Kidney glomerular epithelial cell (primary cell): ENCODE data around the gene MAST2.

Experiments
- DNase-seq: peaks from one replicate; lab custom pipeline; 2025; lab: John Stamatoyannopoulos, UW

MAST2 gene

DNA sequence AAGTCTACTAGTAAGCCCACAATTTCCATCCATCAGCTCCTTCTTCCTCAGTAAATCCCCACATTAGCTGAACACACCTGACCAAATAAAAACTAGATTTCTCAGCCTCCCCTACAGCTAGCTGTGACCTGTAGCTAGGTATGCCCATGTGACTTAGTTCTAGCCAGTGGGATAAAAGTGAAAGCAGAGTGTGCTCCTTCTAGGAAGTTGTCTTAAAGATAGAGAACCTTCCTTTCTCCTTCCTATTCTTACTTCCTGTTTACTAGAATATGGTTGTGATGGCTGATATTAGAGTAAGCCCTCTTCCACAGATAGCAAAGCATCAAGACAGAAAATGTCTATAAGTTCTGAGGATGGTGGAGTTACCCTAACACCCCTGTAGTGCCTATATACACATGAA lies 262.0 kb downstream of the MAST2 start:
- DNase-seq = no peak

DNA sequence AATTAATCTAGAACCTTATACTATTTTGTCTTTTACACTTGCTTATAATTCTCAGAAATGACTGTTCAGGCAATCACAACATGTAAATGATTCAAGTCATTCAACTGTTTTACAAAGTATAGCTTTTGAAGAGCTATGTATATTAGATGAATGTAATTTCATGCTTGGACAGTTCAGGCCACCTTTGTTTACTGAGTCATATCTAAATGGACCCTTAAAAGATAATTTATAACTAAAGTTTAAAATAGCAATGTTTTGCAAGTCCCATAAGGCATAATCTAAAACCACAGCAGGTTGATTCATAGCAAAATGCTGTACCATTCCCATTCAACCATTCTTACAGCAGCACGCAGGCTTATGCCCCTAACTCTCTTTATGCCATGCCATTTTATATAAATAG lies 264.2 kb downstream of the MAST2 start:
- no peak for DNase-seq

DNA sequence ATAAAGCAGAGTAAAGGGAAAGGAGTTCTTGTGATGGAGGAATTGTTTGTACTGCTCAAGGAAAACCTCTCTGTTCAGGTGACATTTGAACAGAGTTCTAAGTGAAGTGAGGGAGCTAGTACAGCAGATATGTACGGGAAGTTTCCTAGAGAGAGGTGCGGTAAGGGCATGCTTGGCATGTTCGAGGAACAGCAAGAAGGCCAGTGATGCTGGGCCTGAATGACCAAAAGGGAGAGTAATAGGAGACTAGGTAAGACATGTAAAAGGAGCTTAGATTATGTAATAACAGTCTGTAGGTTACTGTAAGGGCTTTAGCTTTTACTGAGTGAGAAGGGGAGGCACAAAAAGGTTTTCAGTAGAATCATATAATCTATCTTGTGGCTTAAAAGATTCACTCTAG lies 265.1 kb downstream of the MAST2 start:
- no peak for DNase-seq

DNA sequence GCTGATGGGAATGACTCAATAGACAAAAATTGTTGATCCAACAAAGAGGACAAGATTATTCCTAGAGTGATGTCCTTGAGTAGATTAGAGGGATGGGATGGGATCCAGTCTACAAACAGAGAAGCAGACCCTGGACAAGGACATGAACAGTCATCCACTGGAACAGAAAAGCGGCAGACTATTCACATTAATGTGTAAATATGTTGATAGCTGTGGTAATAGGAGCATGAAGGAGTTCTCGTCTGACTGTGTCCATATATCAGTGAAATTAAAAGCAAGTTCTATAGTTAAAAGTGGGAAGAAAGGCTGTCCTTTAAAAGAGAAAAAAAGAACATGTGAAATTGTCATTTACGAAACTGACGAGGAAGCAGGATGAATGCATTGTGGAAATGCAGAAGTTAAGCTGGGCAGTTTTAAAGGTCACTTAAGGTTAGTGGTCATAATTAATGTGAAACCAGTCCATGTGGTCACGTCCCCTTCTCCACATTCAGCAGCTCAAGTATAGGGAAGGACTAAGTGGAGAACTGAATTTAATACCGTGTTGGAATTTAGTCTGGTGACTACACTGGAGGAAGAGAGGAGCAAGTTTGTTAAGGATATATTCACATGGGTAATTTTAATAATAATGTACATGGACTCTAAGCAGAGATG lies 266.9 kb downstream of the MAST2 start:
- no peak for DNase-seq

DNA sequence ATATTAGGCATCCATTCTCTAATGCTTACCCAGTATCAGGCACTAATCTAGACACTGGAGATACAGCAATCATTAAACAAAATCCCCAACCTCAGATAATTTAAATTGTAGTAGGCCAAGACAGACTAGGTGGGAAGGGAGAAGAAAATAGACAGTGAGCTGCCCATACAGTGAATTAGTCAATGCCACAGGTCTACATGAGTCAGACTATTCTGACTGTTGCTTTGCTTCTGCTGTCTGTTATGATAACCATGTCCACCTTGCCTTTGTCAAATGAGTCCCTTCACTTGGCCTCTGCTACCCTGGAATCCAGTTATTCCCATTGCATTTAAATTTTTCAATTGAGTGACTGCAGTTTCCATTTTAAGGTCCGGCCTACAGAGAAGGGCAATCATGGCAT lies 269.6 kb downstream of the MAST2 start:
- peak; percentile 18 for DNase-seq

DNA sequence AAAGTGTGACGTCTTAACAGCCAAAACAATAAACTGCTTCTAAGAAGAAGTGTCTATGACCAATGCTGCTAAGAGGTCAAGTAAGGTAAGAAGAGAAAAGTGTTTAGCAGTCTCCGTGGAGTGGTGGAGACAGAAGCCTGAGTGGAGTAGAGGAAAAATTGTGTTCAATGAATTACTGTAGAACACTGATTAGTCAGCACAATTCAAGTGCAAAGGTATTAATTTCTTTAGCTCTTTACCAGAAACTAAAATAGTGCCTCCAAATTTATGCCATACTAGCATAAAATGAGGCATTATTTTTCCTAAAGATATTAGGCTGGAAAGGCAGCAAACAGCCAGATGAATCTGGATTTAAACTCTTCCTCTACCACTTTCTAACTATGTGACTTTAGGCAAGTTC lies 272.9 kb downstream of the MAST2 start:
- DNase-seq = no peak

DNA sequence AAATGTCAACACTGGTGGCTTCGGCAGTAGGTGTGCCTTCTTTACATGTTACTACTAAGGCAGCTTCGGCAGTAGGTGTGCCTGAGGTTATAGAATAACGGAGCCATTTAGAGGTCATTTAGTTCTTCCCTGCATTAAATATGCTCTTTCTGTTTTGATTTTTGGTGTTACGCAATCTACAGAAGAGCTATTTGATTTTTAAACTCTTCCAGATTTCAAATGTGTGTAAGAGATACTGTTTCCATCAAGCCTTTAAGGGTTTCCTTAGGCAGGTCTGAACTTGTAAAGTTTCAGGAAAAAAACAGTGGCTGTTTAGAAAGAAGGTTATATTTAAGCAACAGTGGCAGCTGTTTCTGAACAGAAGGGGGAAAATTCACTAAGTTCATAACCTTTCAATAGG lies 274.2 kb downstream of the MAST2 start:
- DNase-seq = no peak

DNA sequence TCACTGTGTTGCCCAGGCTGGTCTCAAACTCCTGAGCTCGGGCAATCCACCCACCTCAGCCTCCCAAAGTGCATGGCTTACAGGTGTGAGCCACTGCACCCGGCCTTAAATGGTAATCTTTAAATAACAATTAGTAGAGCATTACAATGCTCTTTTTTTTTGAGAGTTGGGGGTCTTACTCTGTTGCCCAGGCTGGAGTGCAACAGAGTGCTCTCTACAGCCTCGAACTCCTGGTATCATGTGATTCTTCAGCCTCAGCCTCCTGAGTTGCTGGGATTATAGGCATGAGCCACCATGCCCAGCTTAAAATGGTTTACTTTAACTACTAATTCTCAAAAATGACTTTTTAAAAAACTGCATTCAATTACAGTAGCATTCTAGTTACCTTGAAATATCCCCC lies 276.8 kb downstream of the MAST2 start:
- DNase-seq = no peak

DNA sequence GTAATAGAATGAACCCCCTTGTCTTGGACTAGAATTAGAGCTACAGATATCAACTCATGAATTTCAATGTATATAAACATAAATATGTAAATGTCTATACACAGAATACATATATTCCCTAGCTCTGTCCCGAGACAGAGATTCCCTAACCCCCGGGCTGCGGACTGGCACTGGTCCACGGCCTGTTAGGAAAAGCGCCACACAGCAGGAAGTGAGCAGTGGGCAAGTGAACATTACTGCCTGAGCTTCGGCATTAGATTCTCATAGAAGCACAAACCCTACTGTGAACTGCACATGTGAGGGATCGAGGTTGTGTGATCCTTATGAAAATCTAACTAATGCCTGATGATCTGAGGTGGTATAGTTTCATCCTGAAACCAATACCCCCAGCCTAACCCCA lies 277.8 kb downstream of the MAST2 start:
- DNase-seq = no peak

DNA sequence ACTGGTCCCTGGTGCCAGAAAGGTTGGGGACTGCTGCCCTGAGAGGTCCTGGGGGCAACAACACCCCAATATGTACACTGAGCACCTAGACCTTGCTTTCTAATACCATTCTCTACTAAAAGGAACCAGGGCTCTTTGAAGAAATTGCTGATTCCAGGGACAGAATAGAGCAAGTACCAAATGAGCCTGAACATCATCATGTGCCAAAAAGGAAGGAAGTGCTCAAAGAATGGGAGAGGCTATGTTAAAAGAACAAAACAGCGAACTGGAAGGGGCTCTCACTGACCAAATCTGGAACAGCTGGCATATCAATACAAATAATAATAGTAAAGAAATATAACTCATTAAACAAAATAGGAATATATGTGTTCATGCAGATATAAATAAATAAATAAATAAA lies 278.2 kb downstream of the MAST2 start:
- no peak for DNase-seq

DNA sequence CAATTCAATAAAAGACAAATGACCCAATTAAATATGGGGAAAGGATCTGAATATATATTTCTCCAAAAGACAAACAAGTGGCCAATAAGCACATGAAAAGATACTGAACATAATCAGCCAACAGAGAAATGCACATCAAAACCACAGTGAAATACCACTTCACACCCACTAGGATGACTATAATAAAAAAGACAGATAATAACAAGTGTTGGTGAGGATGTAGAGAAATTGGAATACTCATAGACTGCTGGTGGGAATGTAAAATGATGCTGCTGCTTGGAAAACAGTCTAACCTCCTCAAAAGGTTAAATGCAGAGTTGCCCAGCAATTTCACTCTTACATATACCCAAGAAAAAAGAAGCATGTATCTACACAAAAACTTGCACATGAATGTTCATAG lies 280.2 kb downstream of the MAST2 start:
- DNase-seq = no peak

DNA sequence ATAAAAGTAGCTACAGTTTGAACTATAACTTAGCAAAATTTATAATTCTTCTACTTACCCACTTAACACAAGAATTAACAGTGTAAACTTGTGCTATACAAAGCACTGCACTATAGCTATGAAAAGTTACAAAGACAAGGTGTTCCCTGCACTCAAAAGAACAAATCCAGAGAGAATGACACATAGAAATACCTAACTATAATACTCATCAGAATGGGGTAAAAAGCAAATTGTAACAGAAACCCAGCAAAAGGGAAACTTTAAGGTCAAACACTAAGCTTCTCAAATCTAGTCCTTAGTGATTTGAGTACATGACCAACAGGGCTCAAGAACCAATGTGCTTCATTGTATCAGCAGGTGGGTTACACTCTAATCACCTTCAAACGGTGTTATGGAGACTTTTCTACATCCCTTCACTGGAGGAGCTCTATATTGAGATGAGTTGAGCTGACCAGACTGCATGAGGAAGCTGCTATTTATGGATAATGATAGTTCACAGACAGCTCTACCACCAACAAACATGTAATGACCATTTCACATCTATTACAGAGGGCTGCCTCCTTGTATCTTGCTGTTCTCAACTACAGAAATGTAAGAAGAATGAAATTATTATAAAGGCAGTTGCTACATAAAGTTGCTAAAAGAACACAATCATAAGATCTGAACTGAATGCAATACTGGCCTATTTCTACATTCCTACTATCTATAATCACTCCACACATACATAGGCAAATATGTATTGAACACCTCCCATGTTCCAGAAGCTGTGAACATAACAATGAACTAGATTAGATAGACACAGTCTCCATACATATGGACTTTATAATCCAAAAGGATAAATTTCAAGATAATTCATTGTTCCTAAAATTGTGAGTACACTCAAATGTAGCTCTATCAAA lies 281.4 kb downstream of the MAST2 start:
- DNase-seq = no peak
